GM19328 (cell line): ENCODE results near the gene SV2B.

Experiments used
- ATAC-seq: cut with Tn5 transposase; IDR thresholded peaks from one replicate; pipeline ENCODE4 v1.9.1; 2021; ENCODE audit warnings: mild to moderate bottlenecking, moderate library complexity; ENCODE audit not compliant: unreplicated experiment

Gene SV2B

DNA sequence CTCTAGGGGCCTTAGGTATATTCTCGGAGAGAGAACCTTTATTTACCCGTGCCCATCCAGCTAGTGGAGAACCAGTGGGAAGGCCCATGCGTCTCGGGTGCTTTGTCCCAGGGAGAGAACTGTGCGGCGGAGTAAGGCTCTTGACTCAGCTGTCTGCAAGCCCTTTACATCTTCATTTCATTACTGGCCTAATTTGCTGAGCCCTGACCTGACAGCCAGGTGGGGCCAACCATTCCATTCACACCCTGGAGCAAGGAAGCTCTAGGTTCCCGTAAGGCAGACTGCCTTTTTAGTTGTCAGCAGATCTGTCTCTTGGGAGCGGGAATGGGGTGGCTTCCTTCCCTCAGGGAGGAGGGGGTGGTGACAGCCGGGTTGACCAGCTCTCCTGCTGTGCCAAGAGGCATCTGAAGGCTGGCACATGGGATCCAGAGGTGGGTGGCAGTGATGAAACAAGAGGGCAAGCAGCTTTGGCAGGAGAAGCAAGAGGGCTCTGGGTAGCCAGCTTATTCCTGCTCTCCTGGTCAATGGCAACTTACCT, 36.4 kb downstream of the SV2B start:
- ATAC-seq: no peak

DNA sequence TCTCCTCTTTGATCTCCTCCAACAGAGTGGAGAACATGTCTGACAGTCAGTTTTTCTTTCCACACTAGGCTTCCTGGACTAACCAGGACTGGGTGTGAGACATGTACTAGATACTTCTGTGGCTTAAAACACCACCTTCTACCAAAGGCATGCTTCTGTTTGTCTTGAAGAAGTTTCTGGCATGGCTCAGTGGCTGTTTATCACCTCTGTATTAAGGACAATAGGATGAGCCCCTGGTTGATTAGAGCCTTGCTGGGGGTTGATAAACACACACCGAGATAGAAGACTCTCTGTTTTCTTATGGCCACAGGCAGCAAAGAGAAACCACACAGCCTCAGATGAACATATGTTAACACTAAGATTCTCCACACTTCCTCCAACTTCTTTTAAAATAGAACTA, 40.5 kb downstream of the SV2B start:
- ATAC-seq: no peak

DNA sequence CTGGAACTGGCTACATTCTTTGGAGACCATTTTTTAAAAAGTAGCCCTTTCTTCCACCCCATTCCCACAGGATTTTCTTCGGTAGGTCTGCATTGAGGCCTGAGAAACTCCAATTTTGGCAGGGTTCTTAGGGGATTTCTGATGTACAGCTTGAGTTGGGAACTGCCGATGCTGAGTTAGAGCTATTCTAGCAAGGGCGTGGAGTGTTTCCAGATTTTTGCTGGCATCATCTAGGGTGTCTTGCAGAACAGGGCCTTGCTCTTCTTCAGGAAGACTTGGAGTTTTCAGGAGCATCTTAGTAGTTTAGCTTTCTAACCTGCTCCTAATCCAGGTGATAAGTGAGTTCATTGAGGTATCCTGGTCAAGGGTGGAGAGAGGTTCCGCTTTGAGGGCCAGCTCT, 41.0 kb downstream of the SV2B start:
- no peak for ATAC-seq

DNA sequence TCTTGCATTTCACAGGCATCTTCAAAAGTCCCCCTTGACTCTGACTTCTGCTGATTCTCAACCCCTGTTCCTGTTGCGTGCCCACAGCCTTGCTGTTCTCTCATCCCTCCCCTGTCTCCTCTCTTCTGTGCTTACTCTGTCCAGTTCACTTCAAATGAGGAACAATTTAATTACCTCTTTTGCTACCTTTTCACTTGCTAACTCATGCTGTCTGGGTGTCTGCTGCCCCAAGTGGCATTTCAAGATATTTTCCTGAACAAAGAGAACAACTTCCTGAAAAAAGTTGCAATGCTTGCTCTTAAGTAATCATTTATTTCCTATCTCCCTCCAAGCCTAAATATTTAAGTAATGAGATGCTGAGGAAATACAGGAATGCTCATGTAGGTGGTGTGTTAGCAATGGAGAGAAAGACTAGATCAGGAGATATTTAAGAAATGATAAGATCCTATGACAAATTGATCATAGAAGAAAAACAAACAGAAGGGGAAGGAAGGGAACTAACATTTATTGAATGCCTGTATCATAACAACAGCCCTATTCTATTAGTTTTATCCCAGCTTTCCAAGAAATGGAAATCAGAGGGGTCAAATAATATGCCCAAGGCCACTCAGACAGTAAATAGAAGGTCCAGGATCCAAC, 42.2 kb downstream of the SV2B start:
- no peak for ATAC-seq

DNA sequence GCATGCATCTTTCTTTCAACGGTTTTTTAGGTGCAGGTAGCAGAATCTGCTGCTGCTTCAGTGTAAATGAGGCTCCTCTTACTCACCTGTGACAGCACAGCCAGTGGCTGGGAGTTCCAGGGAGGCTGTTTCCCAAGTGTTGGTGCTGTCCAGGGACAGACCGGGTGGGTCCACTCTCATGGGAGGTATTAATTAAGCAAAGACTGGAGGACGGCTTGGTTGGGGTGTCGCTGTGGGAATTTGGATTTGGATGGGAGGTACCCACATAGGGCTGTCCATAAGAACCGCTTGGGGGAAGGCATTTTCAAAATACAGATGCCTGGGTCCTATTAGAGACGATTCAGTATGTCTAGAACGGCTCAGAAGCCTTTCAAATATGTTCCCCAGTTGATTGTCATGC, 42.9 kb downstream of the SV2B start:
- ATAC-seq: no peak

DNA sequence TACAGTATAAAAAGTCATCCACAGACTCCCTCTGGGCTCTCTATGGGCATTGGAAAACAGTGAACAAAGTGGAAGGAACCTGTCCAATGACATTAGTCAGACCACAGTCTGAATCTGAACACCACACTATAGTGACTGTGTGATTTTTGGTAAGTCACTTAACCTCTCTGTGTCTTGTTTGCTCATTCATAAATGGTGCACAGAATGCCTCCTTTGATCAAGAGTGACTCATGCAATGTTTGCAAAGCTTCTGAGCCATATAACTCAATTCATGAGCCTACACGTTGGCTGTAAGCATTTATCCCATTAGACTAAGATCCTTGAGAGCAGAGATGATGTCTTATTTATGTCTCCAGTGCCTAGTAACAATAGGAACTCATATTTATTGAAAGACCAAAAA, 46.7 kb downstream of the SV2B start:
- no peak for ATAC-seq

DNA sequence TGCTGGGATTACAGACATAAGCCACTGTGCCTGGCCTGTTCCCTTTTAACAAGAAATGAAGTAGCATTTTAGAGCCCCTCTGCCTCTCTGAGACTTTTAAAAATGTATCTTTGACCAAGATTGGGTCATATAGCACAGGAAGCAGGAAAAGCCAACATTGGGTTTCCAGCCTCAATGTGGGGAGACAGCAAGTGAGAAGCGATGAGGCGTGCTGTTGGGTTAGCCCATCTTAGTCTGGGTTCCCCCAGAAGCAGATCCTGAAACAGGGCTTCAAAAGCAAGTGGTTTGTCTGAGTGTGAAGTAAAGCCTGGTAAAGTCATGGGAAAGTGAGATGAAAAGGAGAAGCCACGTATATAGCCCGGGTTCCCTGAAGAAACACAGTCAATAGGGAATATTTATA, 48.2 kb downstream of the SV2B start:
- ATAC-seq: no peak

DNA sequence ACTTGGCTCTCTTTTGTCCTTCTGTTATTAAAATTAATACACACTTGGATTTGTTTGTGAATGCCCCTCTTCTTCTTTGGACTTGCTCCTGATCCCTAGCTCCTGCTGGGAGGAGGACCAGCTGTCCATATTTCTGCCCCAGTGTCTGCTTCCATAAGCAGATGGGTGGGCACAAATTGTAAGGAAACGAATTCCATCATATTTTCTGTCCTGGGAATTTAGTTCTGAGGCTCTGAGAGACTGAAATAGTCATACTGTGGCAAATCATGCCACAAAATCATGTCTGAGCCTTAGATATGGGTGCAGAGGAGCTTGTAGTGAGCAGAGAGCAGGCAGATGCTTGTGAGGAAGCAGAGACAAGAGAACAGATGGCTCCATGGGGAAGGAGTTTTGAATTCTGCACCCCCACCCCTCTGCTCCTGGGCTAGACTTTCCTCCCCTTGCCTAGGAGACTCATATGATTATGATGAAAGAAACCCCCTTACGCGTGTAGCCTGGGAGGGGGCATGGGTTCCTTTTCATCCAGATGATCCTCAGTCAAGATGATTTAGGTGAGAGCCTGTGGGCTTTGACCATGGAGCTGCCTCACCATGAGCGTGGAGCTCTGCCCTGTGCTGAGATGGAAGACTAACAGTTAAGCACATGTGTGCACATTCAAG, 50.6 kb downstream of the SV2B start:
- no peak for ATAC-seq

DNA sequence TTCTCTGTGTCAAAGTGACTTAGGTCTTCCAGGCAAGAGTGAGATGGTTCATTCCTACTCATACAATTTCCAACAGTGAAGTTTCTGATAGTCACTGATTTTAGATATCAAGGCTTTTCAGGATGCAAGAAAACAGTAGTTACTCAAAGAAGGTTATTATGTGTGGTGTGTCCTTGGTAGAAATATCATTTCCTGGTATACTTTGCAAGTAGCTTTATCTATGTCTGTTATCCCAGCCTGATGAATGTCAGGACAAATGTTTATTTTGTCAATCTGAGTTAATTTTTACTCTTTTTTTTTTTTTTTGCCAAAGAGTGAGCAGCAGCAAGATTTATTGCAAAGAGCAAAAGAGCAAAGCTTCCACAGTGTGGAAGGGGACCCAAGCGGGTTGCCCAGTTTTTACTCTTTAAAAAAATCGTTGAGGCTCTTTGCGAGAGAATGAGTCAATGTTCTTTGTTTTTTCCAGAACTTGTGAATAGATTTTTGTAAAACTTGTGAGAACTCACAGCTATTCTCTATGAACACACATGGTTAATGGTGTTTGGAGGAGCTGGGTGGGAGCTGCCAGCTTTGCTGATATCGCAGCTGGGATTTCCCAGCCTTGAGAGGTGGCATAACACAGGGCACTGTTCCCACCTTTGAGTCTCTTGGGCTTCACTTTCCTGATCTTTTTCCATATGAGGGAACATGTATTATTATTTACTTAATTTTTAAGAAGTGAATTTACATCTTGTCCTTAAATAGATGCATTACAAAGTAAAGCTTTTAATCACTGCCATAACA, 51.9 kb downstream of the SV2B start:
- ATAC-seq: no peak

DNA sequence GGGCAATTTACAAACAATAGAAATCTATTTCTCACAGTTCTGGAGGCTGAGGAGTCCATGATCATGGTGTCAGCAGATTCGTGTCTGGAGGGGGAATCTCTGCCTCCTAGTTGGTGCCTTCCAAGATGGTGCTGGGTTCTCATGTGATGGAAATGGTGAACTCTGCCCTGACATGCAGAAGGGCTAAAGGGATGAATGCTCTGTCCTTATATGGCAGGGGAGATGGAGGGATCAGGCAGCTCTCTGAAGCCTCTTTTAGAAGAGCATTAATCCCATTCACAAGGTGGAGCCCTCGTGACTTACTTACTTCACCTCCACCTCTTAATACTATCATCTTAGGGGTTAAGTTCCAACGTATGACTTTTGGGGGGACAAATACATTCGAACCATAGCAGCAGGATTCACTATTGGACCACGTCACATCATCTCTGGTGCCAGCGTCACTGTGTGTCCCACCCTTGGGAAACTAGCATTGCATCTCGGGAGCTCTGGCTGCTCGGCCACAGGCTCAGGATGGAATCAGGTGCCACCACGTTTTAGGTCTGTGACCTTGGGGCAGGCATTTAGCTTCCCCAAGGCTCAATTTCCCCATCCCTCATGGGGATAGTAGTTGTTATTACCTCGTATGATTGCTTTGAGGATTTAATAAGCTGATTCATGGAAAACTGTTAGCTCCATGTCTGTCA, 53.0 kb downstream of the SV2B start:
- no peak for ATAC-seq

DNA sequence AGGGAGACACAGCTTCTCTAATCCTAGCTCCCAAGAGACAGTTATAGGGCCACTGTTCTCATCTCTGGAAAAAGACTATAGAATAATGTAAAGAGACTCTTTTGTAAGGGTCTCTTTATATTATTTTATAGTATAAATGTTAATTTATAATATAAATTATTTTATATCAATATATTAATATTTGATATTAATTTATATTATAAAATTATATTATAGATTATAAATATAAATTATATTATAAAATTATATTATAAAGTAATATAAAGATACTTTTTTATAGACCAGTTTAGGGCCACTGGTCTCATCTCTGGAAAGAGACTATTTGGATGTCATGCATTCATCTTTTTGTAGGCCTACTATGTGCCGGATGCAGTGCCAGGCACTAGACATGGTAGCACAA, 53.9 kb downstream of the SV2B start:
- no peak for ATAC-seq

DNA sequence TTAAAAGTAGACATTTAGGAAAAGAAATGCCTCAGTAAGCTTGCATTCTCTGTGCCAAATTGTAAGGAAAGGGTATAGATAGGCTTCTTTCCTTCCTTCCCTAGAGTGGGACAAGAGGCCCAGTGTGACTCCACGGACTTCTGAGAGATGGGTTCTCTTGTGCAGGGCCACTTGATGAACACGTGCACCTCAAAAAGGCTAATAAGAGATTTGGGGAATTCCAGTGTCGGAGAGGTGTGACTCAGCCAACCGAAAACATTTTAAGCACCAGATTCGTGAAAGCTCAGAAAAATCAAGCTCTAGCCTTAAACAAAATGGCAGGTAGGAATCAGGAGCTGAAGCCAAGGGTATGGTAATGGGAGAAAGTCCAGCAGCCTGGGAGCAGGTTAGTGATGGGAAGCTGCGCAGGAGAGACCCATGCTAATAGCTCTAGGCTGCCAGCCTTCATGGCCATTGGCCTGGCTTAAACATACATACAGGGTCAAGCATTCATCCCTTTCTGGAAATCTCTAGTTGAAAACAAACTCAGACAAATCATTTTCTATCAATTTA, 56.2 kb downstream of the SV2B start:
- ATAC-seq: no peak

DNA sequence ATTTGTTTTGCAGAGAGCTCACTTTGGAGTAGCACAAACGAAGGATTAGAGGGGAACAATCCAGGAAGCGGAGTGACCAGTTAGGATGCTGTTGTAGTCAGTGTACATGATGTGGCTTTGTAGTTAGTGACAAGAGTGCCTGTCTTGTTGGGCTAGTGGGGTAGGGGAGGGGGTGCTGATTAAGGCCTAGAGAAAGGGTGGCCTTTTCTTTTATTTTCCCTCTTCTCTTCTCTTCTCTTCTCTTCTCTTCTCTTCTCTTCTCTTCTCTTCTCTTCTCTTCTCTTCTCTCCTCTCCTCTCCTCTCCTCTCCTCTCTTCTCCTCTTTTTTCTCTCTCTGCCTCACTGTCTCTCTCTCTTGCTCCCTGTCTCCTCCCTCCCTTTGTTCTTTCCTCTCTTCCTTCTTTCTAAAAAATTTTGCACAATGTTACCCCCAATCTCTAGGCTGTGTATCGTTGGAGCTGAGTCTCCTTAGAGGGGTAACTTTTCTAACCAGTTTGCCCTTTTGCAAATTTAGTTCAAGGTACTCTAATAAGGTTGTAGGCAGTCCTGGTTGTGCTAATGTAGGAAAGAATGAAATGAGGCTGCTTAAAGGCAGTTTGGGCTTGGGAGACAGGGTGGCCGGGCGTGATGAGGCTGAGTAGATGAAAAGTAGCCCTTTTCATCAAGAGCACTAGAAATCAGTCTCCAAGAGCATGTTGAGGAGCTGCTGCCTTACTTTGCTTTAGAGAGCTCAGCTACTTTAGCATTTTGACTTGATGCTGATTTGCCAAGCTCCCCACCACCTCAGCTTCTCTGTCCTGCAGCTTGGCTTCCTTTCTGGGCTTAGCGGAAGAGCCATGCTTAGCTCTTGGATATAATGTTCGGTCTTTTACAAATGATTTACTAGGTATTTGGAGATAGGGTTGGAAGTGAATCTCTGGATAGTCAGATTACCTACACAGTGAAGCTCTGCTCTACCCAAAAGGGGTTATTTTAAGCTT, 58.6 kb downstream of the SV2B start:
- no peak for ATAC-seq

DNA sequence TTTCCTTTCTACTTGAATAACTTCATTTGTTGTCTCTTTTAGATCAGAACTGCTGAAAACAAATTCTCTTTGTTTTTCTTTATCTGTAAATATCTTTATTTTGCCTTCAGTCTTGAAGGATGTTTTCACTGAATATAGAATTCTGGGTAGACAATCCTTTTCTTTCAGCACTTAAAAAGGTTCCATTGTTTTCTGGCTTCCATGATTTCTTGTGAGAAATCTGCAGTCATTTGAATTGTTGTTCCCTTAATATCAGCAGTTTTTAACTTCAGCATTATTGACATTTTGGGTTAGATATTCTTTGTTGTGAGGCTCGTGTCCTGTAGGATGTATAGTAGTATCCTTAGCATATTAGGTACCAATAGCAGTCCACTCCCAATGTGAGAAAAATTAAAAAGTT, 65.8 kb downstream of the SV2B start:
- ATAC-seq: no peak

DNA sequence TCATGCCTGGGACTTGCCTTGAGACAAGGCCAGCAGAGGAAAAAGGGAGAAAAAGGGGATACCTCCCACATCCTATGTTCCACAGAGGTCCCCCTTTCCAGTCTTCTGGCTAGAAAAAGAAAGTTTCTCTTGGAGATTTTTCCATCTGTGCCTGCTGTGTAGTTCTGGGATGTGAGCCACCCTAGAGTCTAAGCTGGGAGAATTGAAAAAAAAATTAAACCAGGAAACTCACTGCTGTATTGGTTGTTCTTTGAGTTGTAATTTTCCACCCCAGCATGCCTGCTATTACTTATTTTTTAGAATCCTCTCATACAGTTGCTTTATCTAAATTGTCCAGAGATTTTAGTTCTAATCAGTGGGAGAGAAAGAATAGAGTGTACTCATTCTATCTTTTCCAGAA, 68.4 kb downstream of the SV2B start:
- no peak for ATAC-seq

DNA sequence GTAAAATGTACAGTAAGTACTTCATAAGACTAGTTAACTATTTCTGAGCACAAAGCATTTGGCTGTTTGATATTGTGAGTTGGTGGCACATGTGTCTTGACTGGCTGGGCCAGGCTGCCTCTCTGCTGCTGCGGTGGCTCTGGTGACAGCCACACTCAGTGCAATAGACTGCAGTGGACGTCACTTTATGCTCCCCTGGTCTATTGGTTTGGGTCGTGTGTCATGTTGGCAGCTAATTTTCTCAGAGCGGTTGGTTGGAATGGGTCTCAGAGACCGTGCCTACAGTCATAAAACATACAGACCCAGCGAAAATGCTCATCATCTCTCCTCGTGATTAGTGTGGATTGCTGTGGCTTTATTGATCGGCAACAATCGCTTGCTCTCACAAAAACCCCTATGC, 71.3 kb downstream of the SV2B start:
- ATAC-seq: no peak

DNA sequence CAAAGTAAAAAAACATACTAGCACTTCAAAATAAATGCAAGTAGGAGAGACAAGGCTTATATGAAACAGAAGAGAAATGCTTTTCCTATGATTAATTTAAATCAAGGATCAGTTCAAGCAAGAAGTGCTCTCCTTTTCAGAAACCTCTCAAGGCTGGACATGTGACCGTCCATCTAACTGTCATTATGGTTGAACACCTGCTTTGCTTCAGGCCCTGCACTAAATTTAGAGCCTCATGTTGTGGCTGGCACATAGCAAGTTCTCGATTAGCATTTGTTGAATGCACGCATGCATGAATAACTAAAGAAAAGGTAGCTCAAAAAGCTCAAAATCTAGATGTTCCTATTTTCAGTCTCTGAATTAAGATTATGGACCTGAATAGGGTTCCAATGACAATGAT, 82.0 kb downstream of the SV2B start:
- ATAC-seq: no peak

DNA sequence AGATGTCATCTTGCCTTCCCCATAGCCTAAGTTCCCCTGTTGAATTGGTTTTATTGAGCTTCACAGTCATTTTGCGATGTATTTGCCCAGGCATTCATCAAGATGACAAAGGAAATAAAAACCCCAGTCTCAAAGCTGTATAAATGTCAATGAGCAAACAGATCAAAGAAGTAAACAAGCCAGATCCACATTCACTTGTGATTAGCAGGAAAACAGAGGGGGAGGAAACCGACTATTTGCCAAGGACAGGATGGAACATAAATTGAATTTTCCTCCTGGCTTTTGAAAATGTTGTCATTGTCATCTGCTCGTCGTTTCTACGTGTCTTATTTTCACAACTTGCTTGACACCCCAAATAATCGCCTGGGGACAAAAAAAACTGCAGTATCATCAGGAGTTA, 83.5 kb downstream of the SV2B start:
- ATAC-seq: no peak

DNA sequence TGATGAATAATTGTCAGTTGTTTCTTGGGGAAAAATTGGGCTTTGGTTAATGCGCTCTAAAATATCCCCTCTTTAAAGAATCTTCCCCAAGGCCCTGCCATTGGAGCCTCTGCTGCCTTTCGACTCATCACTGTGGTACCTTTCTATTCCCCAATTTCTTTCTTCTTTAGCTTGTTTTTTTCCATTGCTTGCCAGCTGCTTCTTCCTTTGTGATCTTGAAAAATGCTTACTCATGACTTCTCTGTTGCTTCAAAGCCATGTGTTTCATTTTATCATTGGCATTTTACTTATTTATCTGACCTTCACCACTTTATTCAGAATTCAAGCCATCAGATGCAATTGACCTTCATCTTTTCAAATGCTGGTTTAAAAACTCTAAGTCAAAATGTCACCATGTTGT, 84.4 kb downstream of the SV2B start:
- no peak for ATAC-seq
